Measurements from ENCODE around the gene TSPAN18. TPM values are rescaled to one million over a fixed set of nuclear protein-coding genes. Genes with fewer than 3 reads are reported as not detected.

TSPAN18 gene
- total and polyA plus RNA-seq, 2 of the 8 experiments (the other 6 are each of a cell fraction or from before 2014, with no cell fraction given): 5.2 to 10.2 TPM

- TF ChIP-seq USF2 (IDR thresholded peaks at IDR 0.05; ENCODE audit: low read length) (no peak), EGR1 (IDR thresholded peaks at IDR 0.05; ENCODE audit: borderline replicate concordance, low read depth, low read length) (no peak), TAF1 (IDR thresholded peaks at IDR 0.05; ENCODE audit: low read depth, low read length) (no peak), SIN3A (conservative IDR thresholded peaks at IDR 0.05 in 1 of 2, IDR thresholded peaks at IDR 0.05 in 1 of 2; ENCODE audit: low read depth in 1 of 2, low read length in 2 of 2) (peak in 1 of 2 experiments; percentile 60; a peak in 1 of 4 replicates), RXRA (IDR thresholded peaks at IDR 0.05; ENCODE audit: insufficient read depth, low read depth, low read length) (no peak), SP4 (IDR thresholded peaks at IDR 0.05; ENCODE audit: low read length) (no peak), SP2 (IDR thresholded peaks at IDR 0.05; ENCODE audit: low read length) (no peak), SRF (IDR thresholded peaks at IDR 0.05; ENCODE audit: low read depth, low read length) (no peak), ZNF274 (IDR thresholded peaks at IDR 0.05; ENCODE audit: borderline replicate concordance, extremely low read depth, low read length) (no peak), JUND (IDR thresholded peaks at IDR 0.05; ENCODE audit: low read length) (0 out of 2 replicates have a peak, but pooled peaks have one; percentile 12), KDM5A (IDR thresholded peaks at IDR 0.05; ENCODE audit: low read length) (no peak), BRCA1 (IDR thresholded peaks at IDR 0.05; ENCODE audit: low read depth, low read length) (no peak), CREB1 (IDR thresholded peaks at IDR 0.05) (0 out of 2 replicates have a peak, but pooled peaks have one; percentile 6), PHF8 (conservative IDR thresholded peaks at IDR 0.05; ENCODE audit: low read depth, low read length) (no peak), EP300 (IDR thresholded peaks at IDR 0.05; ENCODE audit: borderline replicate concordance in 1 of 2, low read depth in 2 of 2, low read length in 2 of 2) (no peak), CBX8 (IDR thresholded peaks at IDR 0.05; ENCODE audit: borderline replicate concordance, low read depth, low read length) (no peak), RAD21 (IDR thresholded peaks at IDR 0.05 in 1 of 2, conservative IDR thresholded peaks at IDR 0.05 in 1 of 2; ENCODE audit: low read depth in 2 of 2, low read length in 2 of 2) (peak; percentile 98 to 100), CHD2 (IDR thresholded peaks at IDR 0.05; ENCODE audit: low read length) (peak; percentile 46; the same call in 1 of the 2 replicates), E2F6 (IDR thresholded peaks at IDR 0.05) (no peak), GTF2F1 (IDR thresholded peaks at IDR 0.05; ENCODE audit: borderline replicate concordance, low read depth, low read length) (no peak), TBP (IDR thresholded peaks at IDR 0.05; ENCODE audit: low read depth, low read length) (no peak), ATF3 (IDR thresholded peaks at IDR 0.05; ENCODE audit: insufficient read depth, low read depth, low read length) (no peak)
These were observed 167.3 kb downstream of the TSPAN18 start (continued) for GRCh38 chr11:44893846-44894617.
